K562 (cell line): ENCODE measurements around the gene SDCCAG8.

Experiments
- CAMTA2 ChIP-seq: fragments of 250-450 bp; sonication (Bioruptor Pico); conservative IDR thresholded peaks from 2 replicates; pipeline ENCODE4 v1.5.1; 2022
- CCAR2 ChIP-seq: fragments of 200-400 bp; formaldehyde crosslinking; IDR thresholded peaks from 2 replicates; pipeline ENCODE4 v1.6.1; 2017; ENCODE audit warnings: mild to moderate bottlenecking, low read depth, low read length
- EGR1 ChIP-seq: fragments of 450-650 bp; conservative IDR thresholded peaks from 2 replicates; pipeline ENCODE4 v1.6.1; 2017; ENCODE audit warnings: mild to moderate bottlenecking
- MED1 ChIP-seq: sonication (generic); formaldehyde crosslinking; IDR thresholded peaks from 2 replicates; pipeline ENCODE4 v1.8.1; 2023; ENCODE audit warnings: missing genetic modification reagents, borderline replicate concordance
- SP2 ChIP-seq: IDR thresholded peaks from 2 replicates; pipeline ENCODE4 v1.6.1; 2011; ENCODE audit warnings: mild to moderate bottlenecking, low read depth, low read length, moderate library complexity; ENCODE audit not compliant: poor library complexity, severe bottlenecking; ENCODE audit errors: extremely low read depth
- TCF7L2 ChIP-seq: fragments of 150-350 bp; IDR thresholded peaks from 2 replicates; pipeline ENCODE4 v1.6.1; 2016; ENCODE audit warnings: low read depth, mild to moderate bottlenecking, low read length, moderate library complexity
- ZNF165 ChIP-seq: fragments of 250-450 bp; sonication (Bioruptor Pico); IDR thresholded peaks from 2 replicates; pipeline ENCODE4 v1.4.0; 2020; ENCODE audit warnings: borderline replicate concordance

GRCh38 chr1:243441601-243442000 lies 185.8 kb downstream of the SDCCAG8 start:
- no peak for TF ChIP-seq SP2
- TF ChIP-seq MED1 = no peak
- no peak for TF ChIP-seq TCF7L2
- TF ChIP-seq CCAR2 = no peak
- TF ChIP-seq ZNF165 (CRISPR knock-in tag) = no peak
- no peak for TF ChIP-seq CAMTA2 (CRISPR knock-in tag)
- no peak for TF ChIP-seq EGR1
